Liver (tissue), 9 donors: ENCODE data around the gene DOK1. TPM values are rescaled to one million over a fixed set of nuclear protein-coding genes. Genes with fewer than 3 reads are reported as not detected.

Source experiments
- DNase-seq: peaks from one replicate; pipeline ENCODE4 v3.0.0-alpha.2; 2017; ENCODE audit warnings: low spot score
- H3K27ac ChIP-seq, 2 donors: one replicate each; pipeline ENCODE4 v1.7.0; 2013; ENCODE audit warnings: inconsistent platforms in 2 of 2, low read length in 2 of 2, control low read depth in 1 of 2, low read depth in 1 of 2, mild to moderate bottlenecking in 1 of 2
- H3K27me3 ChIP-seq, 4 donors: one replicate each; pipeline versions ENCODE4 v1.6.1 to v1.7.0; 2013; ENCODE audit warnings: low read length in 3 of 4, inconsistent platforms in 1 of 4, mild to moderate bottlenecking in 1 of 4, moderate library complexity in 1 of 4; ENCODE audit not compliant: control insufficient read depth in 4 of 4, insufficient read depth in 4 of 4
- H3K36me3 ChIP-seq, 4 donors: one replicate each; pipeline versions ENCODE4 v1.6.1 to v1.7.0; 2013; ENCODE audit warnings: low read length in 3 of 4, mild to moderate bottlenecking in 3 of 4, low read depth in 1 of 4, moderate library complexity in 1 of 4; ENCODE audit not compliant: control insufficient read depth in 4 of 4, insufficient read depth in 3 of 4
- H3K4me1 ChIP-seq, 4 donors: one replicate each; pipeline versions ENCODE4 v1.6.1 to v1.7.0; 2013; ENCODE audit warnings: low read length in 3 of 4, mild to moderate bottlenecking in 3 of 4, moderate library complexity in 1 of 4; ENCODE audit not compliant: control insufficient read depth in 4 of 4, insufficient read depth in 4 of 4
- H3K4me3 ChIP-seq, 3 donors: one replicate each; pipeline versions ENCODE4 v1.6.1 to v1.7.0; 2013; ENCODE audit warnings: low read length in 3 of 3, control low read depth in 1 of 3, low read depth in 1 of 3, mild to moderate bottlenecking in 1 of 3
- H3K9ac ChIP-seq, 2 donors: one replicate each; pipeline ENCODE4 v1.7.0; 2013; ENCODE audit warnings: low read length in 2 of 2, mild to moderate bottlenecking in 2 of 2, moderate library complexity in 2 of 2, control low read depth in 1 of 2, low read depth in 1 of 2
- H3K9me3 ChIP-seq, 4 donors: one replicate each; pipeline versions ENCODE4 v1.6.1 to v1.7.0; 2013; ENCODE audit warnings: low read length in 3 of 4; ENCODE audit not compliant: control insufficient read depth in 4 of 4
- ATF3 ChIP-seq: IDR thresholded peaks from 2 replicates; pipeline ENCODE4 v1.6.1; 2016; ENCODE audit warnings: antibody characterized with exemption
- EGR1 ChIP-seq, 2 donors: IDR thresholded peaks; 2 replicates each; pipeline ENCODE4 v1.6.1; 2016 to 2018; ENCODE audit warnings: antibody characterized with exemption in 2 of 2, low read depth in 2 of 2
- FOXA1 ChIP-seq: IDR thresholded peaks from 2 replicates; pipeline ENCODE4 v1.6.1; 2016; ENCODE audit warnings: antibody characterized with exemption
- FOXA2 ChIP-seq: IDR thresholded peaks from 2 replicates; pipeline ENCODE4 v1.6.1; 2016; ENCODE audit warnings: antibody characterized with exemption
- GABPA ChIP-seq, 2 donors: IDR thresholded peaks in 1 of 2; conservative IDR thresholded peaks in 1 of 2; 2 replicates each; pipeline ENCODE4 v1.6.1; 2016; ENCODE audit warnings: antibody characterized with exemption in 2 of 2, mild to moderate bottlenecking in 1 of 2, moderate library complexity in 1 of 2
- HNF4A ChIP-seq, 2 donors: conservative IDR thresholded peaks; 2 replicates each; pipeline ENCODE4 v1.6.1; 2016; ENCODE audit warnings: antibody characterized with exemption in 2 of 2, mild to moderate bottlenecking in 2 of 2
- HNF4G ChIP-seq: IDR thresholded peaks from 2 replicates; pipeline ENCODE4 v1.6.1; 2016; ENCODE audit warnings: antibody characterized with exemption
- JUND ChIP-seq, 2 donors: IDR thresholded peaks; 2 replicates each; pipeline ENCODE4 v1.6.1; 2016; ENCODE audit warnings: antibody characterized with exemption in 2 of 2
- NR2F2 ChIP-seq: IDR thresholded peaks from 2 replicates; pipeline ENCODE4 v1.6.1; 2016; ENCODE audit warnings: antibody characterized with exemption
- RAD21 ChIP-seq, 2 donors: IDR thresholded peaks; 2 replicates each; pipeline ENCODE4 v1.6.1; 2016; ENCODE audit warnings: antibody characterized with exemption in 2 of 2, mild to moderate bottlenecking in 2 of 2
- RXRA ChIP-seq, 2 donors: IDR thresholded peaks; 2 replicates each; pipeline ENCODE4 v1.6.1; 2017 to 2018; ENCODE audit warnings: antibody characterized with exemption in 2 of 2, mild to moderate bottlenecking in 1 of 2
- SP1 ChIP-seq: IDR thresholded peaks from 2 replicates; pipeline ENCODE4 v1.6.1; 2018; ENCODE audit warnings: antibody characterized with exemption, mild to moderate bottlenecking
- TAF1 ChIP-seq: conservative IDR thresholded peaks from 2 replicates; pipeline ENCODE4 v1.6.1; 2016; ENCODE audit warnings: antibody characterized with exemption, mild to moderate bottlenecking
- YY1 ChIP-seq: IDR thresholded peaks from 2 replicates; pipeline ENCODE4 v1.6.1; 2016; ENCODE audit warnings: antibody characterized with exemption, mild to moderate bottlenecking
- WGBS: extraction: QIAGEN DNeasy Blood & Tissue Kit; methylation state at CpG from one replicate; pipeline ENCODE4 v1.1.7; 2013; 5-methylcytosine and 5-hydroxymethylcytosine counted together
- polyA plus RNA-seq, 2 donors: library from polyadenylated mRNA; stranded (reverse) in 1 of 2; unstranded in 1 of 2; fragments of 200-250 nt in 1 of 2; fragments of >200 nt in 1 of 2; fragmentation: Nextera tagmentation in 1 of 2; extraction: Ambion mirVana in 1 of 2; gene quantifications; one replicate each; pipeline versions ENCODE4 v1.2.1 to v1.2.3, GENCODE V29; 2013 to 2015
- total RNA-seq, 2 donors: library from RNA; depleted of rRNA; stranded (reverse); fragments of >200 nt; gene quantifications; one replicate each; pipeline ENCODE4 v1.2.3, GENCODE V29; 2014
- TF ChIP-seq, protein P1 (sequence below): IDR thresholded peaks from 2 replicates; pipeline ENCODE4 v1.6.1; 2016; ENCODE audit warnings: antibody characterized with exemption, mild to moderate bottlenecking
- TF ChIP-seq, protein P2 (sequence below): fragments of 150-350 bp; IDR thresholded peaks from 2 replicates; pipeline ENCODE4 v1.5.1; 2017; ENCODE audit warnings: improper control_type of control experiment, low read depth, low read length; ENCODE audit not compliant: missing input control
- TF ChIP-seq, protein P3 (sequence below): IDR thresholded peaks from 2 replicates; pipeline ENCODE4 v1.6.1; 2016; ENCODE audit warnings: antibody characterized with exemption
- TF ChIP-seq, protein P4 (sequence below): IDR thresholded peaks from 2 replicates; pipeline ENCODE4 v1.6.1; 2016; ENCODE audit warnings: antibody characterized with exemption
- donor health status: healthy.
- donor health status: healthy.
- donor health status: healthy.
- donor health status: healthy.
- donor health status: healthy.

Gene DOK1
- total and polyA plus RNA-seq, 4 donors = 2.0 to 8.6 (median 4.1) TPM

DNA sequence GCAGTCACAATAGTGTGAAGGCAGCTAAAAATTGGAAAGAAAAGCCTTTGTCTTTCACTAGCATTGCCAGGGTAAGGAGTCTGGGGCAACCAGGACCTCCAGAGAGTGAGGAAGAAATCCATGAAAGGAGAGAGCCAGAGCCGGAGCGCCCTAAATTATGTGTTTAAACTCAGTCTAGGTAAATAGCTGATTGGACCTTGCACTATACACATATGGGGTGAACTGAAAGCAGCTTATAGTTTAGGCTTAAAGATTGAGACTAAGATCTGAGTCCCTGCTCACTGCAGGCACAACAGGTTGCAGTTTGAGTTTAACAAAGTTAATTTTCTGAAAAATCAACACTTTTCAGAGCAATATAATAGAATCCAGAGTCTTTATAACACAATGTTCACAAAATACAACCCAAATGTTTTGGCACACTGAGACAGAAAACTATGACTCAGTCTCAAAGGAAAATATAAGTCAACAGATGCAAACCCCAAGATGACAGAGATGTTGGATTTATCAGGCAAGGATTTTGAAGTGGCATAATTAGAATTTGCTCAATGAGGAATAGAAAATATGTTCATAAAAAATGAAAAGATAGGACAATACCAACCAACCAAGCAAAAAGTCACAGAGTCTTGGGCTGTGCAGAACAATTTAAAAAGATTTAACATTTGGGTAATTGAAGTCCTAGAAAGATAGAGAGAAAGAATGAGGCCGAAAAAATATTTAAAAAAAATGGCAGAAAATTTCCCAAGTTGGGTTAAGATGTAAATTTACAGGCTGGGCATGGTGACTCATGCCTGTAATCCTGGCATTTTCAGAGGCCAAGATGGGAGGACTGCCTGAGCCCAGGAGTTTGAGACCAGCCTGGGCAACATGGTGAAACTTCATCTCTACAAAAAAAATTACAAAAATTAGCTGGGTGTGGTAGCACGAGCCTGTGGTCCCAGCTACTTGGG is 39.6 kb downstream of the DOK1 start:
- H3K27me3 ChIP-seq = peaks cover 0 to 4% (median under 1%) of the 10 kb centered on the region in 4 donors
- H3K4me3 ChIP-seq = no peak overlapping the region
- no peak overlapping the region for H3K27ac ChIP-seq
- no peaks in the 10 kb centered on the region for H3K36me3 ChIP-seq
- no peak for TF ChIP-seq HNF4G
- TF ChIP-seq SP1 = no peak
- TF ChIP-seq, protein P1, sequence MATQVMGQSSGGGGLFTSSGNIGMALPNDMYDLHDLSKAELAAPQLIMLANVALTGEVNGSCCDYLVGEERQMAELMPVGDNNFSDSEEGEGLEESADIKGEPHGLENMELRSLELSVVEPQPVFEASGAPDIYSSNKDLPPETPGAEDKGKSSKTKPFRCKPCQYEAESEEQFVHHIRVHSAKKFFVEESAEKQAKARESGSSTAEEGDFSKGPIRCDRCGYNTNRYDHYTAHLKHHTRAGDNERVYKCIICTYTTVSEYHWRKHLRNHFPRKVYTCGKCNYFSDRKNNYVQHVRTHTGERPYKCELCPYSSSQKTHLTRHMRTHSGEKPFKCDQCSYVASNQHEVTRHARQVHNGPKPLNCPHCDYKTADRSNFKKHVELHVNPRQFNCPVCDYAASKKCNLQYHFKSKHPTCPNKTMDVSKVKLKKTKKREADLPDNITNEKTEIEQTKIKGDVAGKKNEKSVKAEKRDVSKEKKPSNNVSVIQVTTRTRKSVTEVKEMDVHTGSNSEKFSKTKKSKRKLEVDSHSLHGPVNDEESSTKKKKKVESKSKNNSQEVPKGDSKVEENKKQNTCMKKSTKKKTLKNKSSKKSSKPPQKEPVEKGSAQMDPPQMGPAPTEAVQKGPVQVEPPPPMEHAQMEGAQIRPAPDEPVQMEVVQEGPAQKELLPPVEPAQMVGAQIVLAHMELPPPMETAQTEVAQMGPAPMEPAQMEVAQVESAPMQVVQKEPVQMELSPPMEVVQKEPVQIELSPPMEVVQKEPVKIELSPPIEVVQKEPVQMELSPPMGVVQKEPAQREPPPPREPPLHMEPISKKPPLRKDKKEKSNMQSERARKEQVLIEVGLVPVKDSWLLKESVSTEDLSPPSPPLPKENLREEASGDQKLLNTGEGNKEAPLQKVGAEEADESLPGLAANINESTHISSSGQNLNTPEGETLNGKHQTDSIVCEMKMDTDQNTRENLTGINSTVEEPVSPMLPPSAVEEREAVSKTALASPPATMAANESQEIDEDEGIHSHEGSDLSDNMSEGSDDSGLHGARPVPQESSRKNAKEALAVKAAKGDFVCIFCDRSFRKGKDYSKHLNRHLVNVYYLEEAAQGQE = no peak
- no peak for TF ChIP-seq RXRA (IDR thresholded peaks at IDR 0.05)
- no peak for TF ChIP-seq FOXA1
- TF ChIP-seq GABPA (IDR thresholded peaks at IDR 0.05 in 1 of 2, conservative IDR thresholded peaks at IDR 0.05 in 1 of 2) = no peak
- H3K4me1 ChIP-seq = no peaks in the 10 kb centered on the region
- WGBS = 67% methylated on average over 4 of the region's 4 CpGs
- H3K9ac ChIP-seq = no peak overlapping the region
- no peaks in the 10 kb centered on the region for H3K9me3 ChIP-seq
- DNase-seq = no peak

- no peak overlapping the region for H3K4me3 ChIP-seq
- H3K4me1 ChIP-seq = no peaks in the 10 kb centered on the region
- H3K27me3 ChIP-seq = peaks cover 0 to 4% (median under 1%) of the 10 kb centered on the region in 4 donors
- TF ChIP-seq NR2F2 (no peak), HNF4A (conservative IDR thresholded peaks at IDR 0.05) (no peak), GABPA (IDR thresholded peaks at IDR 0.05 in 1 of 2, conservative IDR thresholded peaks at IDR 0.05 in 1 of 2) (no peak), JUND (IDR thresholded peaks at IDR 0.05) (no peak), RXRA (IDR thresholded peaks at IDR 0.05) (no peak), HNF4G (no peak), FOXA2 (no peak), RAD21 (IDR thresholded peaks at IDR 0.05) (no peak), FOXA1 (no peak), SP1 (no peak), ATF3 (no peak), EGR1 (IDR thresholded peaks at IDR 0.05; ENCODE audit: low read depth in 2 of 2) (no peak), TAF1 (no peak), YY1 (no peak)
- TF ChIP-seq, protein P1 = no peak
- TF ChIP-seq, protein P2, sequence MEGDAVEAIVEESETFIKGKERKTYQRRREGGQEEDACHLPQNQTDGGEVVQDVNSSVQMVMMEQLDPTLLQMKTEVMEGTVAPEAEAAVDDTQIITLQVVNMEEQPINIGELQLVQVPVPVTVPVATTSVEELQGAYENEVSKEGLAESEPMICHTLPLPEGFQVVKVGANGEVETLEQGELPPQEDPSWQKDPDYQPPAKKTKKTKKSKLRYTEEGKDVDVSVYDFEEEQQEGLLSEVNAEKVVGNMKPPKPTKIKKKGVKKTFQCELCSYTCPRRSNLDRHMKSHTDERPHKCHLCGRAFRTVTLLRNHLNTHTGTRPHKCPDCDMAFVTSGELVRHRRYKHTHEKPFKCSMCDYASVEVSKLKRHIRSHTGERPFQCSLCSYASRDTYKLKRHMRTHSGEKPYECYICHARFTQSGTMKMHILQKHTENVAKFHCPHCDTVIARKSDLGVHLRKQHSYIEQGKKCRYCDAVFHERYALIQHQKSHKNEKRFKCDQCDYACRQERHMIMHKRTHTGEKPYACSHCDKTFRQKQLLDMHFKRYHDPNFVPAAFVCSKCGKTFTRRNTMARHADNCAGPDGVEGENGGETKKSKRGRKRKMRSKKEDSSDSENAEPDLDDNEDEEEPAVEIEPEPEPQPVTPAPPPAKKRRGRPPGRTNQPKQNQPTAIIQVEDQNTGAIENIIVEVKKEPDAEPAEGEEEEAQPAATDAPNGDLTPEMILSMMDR = no peak
- TF ChIP-seq, protein P3, sequence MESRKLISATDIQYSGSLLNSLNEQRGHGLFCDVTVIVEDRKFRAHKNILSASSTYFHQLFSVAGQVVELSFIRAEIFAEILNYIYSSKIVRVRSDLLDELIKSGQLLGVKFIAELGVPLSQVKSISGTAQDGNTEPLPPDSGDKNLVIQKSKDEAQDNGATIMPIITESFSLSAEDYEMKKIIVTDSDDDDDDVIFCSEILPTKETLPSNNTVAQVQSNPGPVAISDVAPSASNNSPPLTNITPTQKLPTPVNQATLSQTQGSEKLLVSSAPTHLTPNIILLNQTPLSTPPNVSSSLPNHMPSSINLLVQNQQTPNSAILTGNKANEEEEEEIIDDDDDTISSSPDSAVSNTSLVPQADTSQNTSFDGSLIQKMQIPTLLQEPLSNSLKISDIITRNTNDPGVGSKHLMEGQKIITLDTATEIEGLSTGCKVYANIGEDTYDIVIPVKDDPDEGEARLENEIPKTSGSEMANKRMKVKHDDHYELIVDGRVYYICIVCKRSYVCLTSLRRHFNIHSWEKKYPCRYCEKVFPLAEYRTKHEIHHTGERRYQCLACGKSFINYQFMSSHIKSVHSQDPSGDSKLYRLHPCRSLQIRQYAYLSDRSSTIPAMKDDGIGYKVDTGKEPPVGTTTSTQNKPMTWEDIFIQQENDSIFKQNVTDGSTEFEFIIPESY = no peak
- TF ChIP-seq, protein P4, sequence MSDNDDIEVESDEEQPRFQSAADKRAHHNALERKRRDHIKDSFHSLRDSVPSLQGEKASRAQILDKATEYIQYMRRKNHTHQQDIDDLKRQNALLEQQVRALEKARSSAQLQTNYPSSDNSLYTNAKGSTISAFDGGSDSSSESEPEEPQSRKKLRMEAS = no peak
- no peaks in the 10 kb centered on the region for H3K36me3 ChIP-seq
- H3K9ac ChIP-seq = no peak overlapping the region
- WGBS = 57% methylated on average over 1 of the region's 1 CpG
- H3K27ac ChIP-seq = no peak overlapping the region
- H3K9me3 ChIP-seq = no peaks in the 10 kb centered on the region
- no peak for DNase-seq
Observed at GRCh38 chr2:74596584-74596983, 42.1 kb downstream of the DOK1 start.
